ENCODE measurements around the gene MPG. TPM values are rescaled to one million over a fixed set of nuclear protein-coding genes. Genes with fewer than 3 reads are reported as not detected.
"Not testable (repeated sequence)": the region's sequence is repeated elsewhere in the genome, so short reads cannot be mapped to it uniquely, and the experiment has no call there.

The MPG gene
- total RNA-seq, 1 donor from 2014 or later, result 43.4 TPM

DNA sequence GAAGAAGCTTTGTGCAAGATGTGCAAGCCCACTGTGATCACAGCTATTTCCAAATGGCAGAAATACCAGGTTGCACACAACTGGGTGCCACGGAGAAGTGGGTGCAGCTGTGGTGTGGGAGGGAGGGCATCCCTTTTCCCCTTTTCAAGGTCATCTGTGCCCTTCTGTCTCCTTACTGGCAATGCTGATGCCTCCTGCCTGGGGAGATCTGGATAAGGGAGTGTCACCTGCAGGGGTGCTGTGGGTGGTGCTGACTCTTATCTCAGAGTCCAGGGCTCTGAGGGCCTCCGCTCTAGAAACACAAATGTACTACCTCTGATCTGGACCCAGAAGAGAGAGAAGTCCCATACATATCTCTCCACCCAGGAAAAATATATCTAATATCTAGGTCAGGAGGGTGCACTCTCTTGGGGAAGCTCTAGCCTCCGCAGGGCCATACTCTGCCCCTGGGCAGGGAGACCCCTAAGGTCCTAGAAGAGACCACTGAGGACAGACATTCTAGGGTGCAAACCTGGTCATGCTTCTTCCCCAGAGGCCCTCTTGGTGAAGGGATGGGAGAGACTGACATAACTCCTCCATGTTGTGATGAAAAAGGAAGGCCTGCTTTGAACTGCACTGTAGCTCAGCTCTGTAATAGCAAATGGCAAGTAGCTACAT lies 41.9 kb downstream of the MPG start:
- Mint-ChIP-seq H3K4me3 (no peak overlapping the region), H3K27me3 (ENCODE audit: low read depth) (no peaks in the 10 kb centered on the region), H3K36me3 (peaks cover 8% of the 10 kb centered on the region), H3K27ac (no peak overlapping the region), H3K4me1 (no peaks in the 10 kb centered on the region), H3K9me3 (no peaks in the 10 kb centered on the region)
- no peak for TF ChIP-seq CTCF (IDR thresholded peaks at IDR 0.05; ENCODE audit: unreplicated experiment)
- DNase-seq (ENCODE audit: low spot score in 2 of 2, unreplicated experiment in 2 of 2), result no peak

GRCh38 chr16:120756-121155 lies 42.7 kb downstream of the MPG start:
- Mint-ChIP-seq H3K36me3 (peaks cover 6% of the 10 kb centered on the region), H3K4me3 (no peak overlapping the region), H3K9me3 (no peaks in the 10 kb centered on the region), H3K27ac (no peak overlapping the region), H3K4me1 (no peaks in the 10 kb centered on the region), H3K27me3 (ENCODE audit: low read depth) (no peaks in the 10 kb centered on the region)
- DNase-seq (ENCODE audit: low spot score in 2 of 2, unreplicated experiment in 2 of 2), result no peak
- no peak for TF ChIP-seq CTCF (IDR thresholded peaks at IDR 0.05; ENCODE audit: unreplicated experiment)

GRCh38 chr16:122361-122760 lies 44.3 kb downstream of the MPG start:
- no peak overlapping the region for H3K4me3 Mint-ChIP-seq
- H3K27ac Mint-ChIP-seq, result no peak overlapping the region
- no peaks in the 10 kb centered on the region for H3K9me3 Mint-ChIP-seq
- no peak for DNase-seq (ENCODE audit: low spot score in 2 of 2, unreplicated experiment in 2 of 2)
- no peak for TF ChIP-seq CTCF (IDR thresholded peaks at IDR 0.05; ENCODE audit: unreplicated experiment)
- H3K27me3 Mint-ChIP-seq (ENCODE audit: low read depth), result no peaks in the 10 kb centered on the region
- H3K36me3 Mint-ChIP-seq, result peaks cover 2% of the 10 kb centered on the region
- H3K4me1 Mint-ChIP-seq, result no peaks in the 10 kb centered on the region

GRCh38 chr16:123558-124350 lies 45.7 kb downstream of the MPG start:
- H3K27me3 Mint-ChIP-seq (ENCODE audit: low read depth); H3K4me1 Mint-ChIP-seq; H3K27ac Mint-ChIP-seq; H3K4me3 Mint-ChIP-seq; H3K9me3 Mint-ChIP-seq; H3K36me3 Mint-ChIP-seq; DNase-seq (ENCODE audit: low spot score in 2 of 2, unreplicated experiment in 2 of 2): not testable (repeated sequence)

GRCh38 chr16:125011-125410 lies 47.0 kb downstream of the MPG start:
- H3K36me3 Mint-ChIP-seq, result peaks cover 4% of the 10 kb centered on the region
- no peaks in the 10 kb centered on the region for H3K9me3 Mint-ChIP-seq
- no peak overlapping the region for H3K4me3 Mint-ChIP-seq
- no peak overlapping the region for H3K27ac Mint-ChIP-seq
- no peak for TF ChIP-seq CTCF (IDR thresholded peaks at IDR 0.05; ENCODE audit: unreplicated experiment)
- no peak for DNase-seq (ENCODE audit: low spot score in 2 of 2, unreplicated experiment in 2 of 2)
- no peaks in the 10 kb centered on the region for H3K27me3 Mint-ChIP-seq (ENCODE audit: low read depth)
- no peaks in the 10 kb centered on the region for H3K4me1 Mint-ChIP-seq

DNA sequence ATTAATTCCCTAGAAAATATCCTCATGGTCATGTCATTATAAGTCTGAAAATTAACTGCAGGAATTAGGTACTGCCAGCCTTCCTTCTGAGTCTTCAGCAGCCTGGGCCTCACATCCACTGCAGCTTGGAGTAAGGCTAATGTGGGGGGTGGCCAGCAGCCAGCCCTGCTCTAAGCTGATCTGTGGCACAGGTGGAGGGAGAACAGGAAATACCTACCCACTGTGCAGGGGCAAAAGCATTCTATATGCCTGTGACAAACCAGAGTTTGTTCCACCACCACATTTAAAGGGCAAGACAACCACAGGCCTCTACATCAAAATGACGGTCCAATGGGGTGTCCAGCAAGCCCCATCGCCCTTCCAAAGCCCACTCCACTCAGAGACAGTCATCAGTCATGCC lies 51.0 kb downstream of the MPG start:
- Mint-ChIP-seq H3K27me3 (ENCODE audit: low read depth) (no peaks in the 10 kb centered on the region), H3K4me1 (no peaks in the 10 kb centered on the region)

More for the DNA sequence above, 51.0 kb downstream of the MPG start:
- Mint-ChIP-seq H3K4me3 (no peak overlapping the region), H3K27ac (no peak overlapping the region), H3K36me3 (peaks cover 2% of the 10 kb centered on the region), H3K9me3 (no peaks in the 10 kb centered on the region)
- no peak for TF ChIP-seq CTCF (IDR thresholded peaks at IDR 0.05; ENCODE audit: unreplicated experiment)
- no peak for DNase-seq (ENCODE audit: low spot score in 2 of 2, unreplicated experiment in 2 of 2)
